ENCODE data around the gene TMEM167A.
A peak's percentile ranks its signal among the peaks of the same experiment; 100 is the strongest.

Gene TMEM167A

GRCh38 chr5:83038924-83039323, 38.3 kb downstream of the TMEM167A start:
- H3K4me1 ChIP-seq (ENCODE audit: insufficient read depth, low read length) = peaks cover 17% of the 10 kb centered on the region
- H3K9me3 ChIP-seq (ENCODE audit: low read length) = no peaks in the 10 kb centered on the region
- H3K36me3 ChIP-seq (ENCODE audit: insufficient read depth, low read length) = no peaks in the 10 kb centered on the region
- no peak overlapping the region for H3K4me3 ChIP-seq (ENCODE audit: low read length)
- H2AFZ ChIP-seq (ENCODE audit: low read depth, low read length) = no peak overlapping the region
- H3K27me3 ChIP-seq (ENCODE audit: insufficient read depth, low read length) = no peaks in the 10 kb centered on the region

DNA sequence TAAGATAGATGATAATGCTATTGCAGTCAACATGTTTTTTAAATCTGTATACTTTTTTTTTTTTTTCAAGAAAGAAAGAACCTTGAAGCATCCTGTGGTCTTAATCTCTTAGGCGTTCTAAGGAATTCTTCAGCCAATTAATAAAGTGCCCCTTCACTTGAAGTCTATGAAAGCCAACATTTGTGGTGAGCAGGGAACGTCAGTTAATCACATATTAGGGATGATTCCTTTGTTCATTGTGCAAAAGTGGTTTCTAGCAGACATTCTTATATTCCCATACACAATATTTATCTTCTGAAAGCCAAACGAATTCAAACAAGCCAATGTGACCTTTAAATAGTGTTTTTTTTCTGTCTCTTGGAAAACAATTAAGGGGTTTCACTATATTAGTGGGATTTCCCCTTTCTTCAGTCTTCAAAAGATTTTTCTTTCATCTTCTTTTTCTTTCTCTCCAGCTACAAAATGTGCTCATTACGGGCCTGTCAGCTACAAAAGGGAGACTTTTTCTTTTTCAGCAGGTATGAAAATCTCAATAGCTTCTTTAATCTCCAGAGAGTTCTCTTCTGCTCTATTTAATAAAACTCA, 40.1 kb downstream of the TMEM167A start:
- Histone ChIP-seq H3K27me3 (ENCODE audit: insufficient read depth, low read length) (no peaks in the 10 kb centered on the region), H3K4me1 (ENCODE audit: insufficient read depth, low read length) (peaks cover 18% of the 10 kb centered on the region), H3K4me3 (ENCODE audit: low read length) (no peak overlapping the region), H3K36me3 (ENCODE audit: insufficient read depth, low read length) (no peaks in the 10 kb centered on the region), H3K9me3 (ENCODE audit: low read length) (no peaks in the 10 kb centered on the region), H2AFZ (ENCODE audit: low read depth, low read length) (peak overlapping the region; percentile 57)

DNA sequence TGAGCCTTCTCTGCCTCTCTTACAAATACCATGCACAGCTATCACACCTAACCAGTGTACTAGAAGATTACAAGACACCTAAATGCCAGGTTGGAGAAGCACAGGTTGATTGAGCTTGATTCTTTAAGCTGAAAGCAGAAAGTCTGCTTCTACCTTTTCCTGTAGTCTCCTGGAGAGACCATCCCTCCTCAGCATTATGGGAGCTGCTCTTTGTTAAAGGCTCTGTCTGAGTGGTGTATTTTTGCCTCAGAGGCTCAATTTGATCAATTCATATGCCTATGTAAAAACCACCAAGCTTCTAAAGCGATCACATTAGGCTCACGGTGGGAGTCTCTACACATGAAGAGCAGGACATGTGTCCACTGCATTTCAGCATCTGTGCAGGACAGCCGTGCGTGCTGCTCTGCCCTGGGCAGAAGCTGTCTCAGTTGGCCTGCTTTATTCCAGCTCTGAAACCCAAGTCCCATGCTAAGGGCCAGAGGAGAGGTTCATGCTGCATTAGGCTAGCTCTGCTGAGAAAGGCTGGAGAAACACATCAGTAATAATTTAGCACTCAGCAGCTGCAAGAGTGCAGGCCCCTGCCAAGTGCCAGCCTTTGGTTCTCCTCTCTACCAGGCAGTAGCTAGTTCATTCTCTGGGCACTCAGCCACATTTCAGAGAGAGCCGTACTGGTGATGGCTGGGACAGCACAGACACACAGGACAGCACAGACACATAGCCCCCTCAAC, 41.7 kb downstream of the TMEM167A start:
- H3K27me3 ChIP-seq (ENCODE audit: insufficient read depth, low read length) = no peaks in the 10 kb centered on the region
- no peaks in the 10 kb centered on the region for H3K9me3 ChIP-seq (ENCODE audit: low read length)
- no peak overlapping the region for H2AFZ ChIP-seq (ENCODE audit: low read depth, low read length)
- H3K36me3 ChIP-seq (ENCODE audit: insufficient read depth, low read length) = no peaks in the 10 kb centered on the region
- peaks cover 18% of the 10 kb centered on the region for H3K4me1 ChIP-seq (ENCODE audit: insufficient read depth, low read length)
- H3K4me3 ChIP-seq (ENCODE audit: low read length) = no peak overlapping the region

DNA sequence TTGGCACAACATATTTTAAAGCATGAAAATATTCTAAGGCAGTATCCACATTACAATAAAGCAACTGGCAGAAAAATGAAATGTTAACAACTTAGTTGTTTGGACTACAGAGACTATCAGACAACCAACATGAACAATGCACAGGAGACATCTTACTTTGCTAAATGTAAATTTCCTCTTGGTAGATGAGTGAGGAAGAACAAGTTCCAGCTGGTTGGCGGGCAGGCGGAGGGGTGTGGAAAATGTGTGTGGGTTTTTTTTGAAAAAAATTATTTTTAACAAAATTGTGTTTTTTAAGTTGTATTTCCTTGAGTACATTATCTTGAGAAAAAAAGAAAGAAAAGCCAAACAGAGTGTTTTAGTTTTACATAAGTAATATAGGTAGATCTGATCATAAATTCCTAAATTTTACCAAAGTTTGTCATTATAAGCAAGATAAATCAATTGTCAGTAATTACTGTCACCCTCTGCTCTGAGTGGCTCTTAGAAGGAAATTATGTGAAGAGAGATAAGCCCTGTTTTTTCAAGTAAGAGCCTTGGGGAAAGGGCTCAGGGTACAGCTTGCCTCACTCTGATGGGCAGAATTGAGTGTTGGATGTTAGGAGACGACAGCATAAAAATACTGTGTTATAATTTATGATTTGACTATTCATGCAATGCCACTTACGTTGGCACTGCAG, 42.5 kb downstream of the TMEM167A start:
- H3K9me3 ChIP-seq (ENCODE audit: low read length) = peaks cover 3% of the 10 kb centered on the region
- H3K4me3 ChIP-seq (ENCODE audit: low read length) = no peak overlapping the region
- H2AFZ ChIP-seq (ENCODE audit: low read depth, low read length) = no peak overlapping the region
- no peaks in the 10 kb centered on the region for H3K36me3 ChIP-seq (ENCODE audit: insufficient read depth, low read length)
- peaks cover 18% of the 10 kb centered on the region for H3K4me1 ChIP-seq (ENCODE audit: insufficient read depth, low read length)
- H3K27me3 ChIP-seq (ENCODE audit: insufficient read depth, low read length) = no peaks in the 10 kb centered on the region

DNA sequence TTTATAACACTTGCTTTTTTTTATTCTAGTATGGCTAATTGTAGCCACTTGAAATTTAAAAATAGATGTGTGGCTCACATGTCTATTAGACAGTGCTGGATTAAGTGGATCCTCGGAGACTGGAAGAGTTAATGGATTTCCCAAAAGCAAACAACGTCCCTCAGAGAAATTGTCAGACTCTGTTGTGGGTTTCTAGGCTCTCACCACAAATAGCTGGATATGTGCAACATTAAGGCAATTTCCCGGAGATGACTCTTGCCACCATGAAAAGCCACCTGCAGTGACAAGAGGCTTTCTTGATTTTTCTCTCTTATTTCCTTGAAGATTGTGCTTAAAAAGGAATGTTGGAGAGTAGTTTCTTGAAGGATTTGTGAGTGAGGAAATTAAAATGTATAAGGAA, 43.2 kb downstream of the TMEM167A start:
- Histone ChIP-seq H3K4me1 (ENCODE audit: insufficient read depth, low read length) (peaks cover 18% of the 10 kb centered on the region), H2AFZ (ENCODE audit: low read depth, low read length) (no peak overlapping the region), H3K27me3 (ENCODE audit: insufficient read depth, low read length) (no peaks in the 10 kb centered on the region), H3K9me3 (ENCODE audit: low read length) (peaks cover 3% of the 10 kb centered on the region), H3K36me3 (ENCODE audit: insufficient read depth, low read length) (no peaks in the 10 kb centered on the region), H3K4me3 (ENCODE audit: low read length) (no peak overlapping the region)

DNA sequence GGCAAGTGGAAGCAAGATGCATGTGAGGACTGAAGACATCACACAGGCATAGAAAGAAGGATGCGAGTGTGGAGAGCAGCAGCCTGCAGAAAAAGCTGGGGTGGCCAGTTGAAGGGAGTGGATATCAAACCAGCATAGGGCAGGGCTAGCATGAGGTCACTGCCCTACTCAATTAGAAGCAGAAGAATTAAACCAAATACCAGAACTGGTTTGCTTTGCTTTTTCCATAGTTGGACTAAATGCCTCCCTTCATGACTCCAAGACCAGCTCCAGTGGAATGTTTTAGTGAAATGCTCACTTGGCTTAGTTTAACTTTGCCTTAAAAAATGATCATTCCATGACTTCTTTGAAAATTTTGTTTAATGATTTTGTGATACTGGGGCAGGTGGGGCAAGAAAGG, 45.8 kb downstream of the TMEM167A start:
- Histone ChIP-seq H3K36me3 (ENCODE audit: insufficient read depth, low read length) (no peaks in the 10 kb centered on the region), H3K4me1 (ENCODE audit: insufficient read depth, low read length) (peaks cover 21% of the 10 kb centered on the region), H3K9me3 (ENCODE audit: low read length) (peaks cover 3% of the 10 kb centered on the region), H2AFZ (ENCODE audit: low read depth, low read length) (no peak overlapping the region), H3K27me3 (ENCODE audit: insufficient read depth, low read length) (no peaks in the 10 kb centered on the region), H3K4me3 (ENCODE audit: low read length) (no peak overlapping the region)

GRCh38 chr5:83029912-83030311, 47.3 kb downstream of the TMEM167A start:
- Histone ChIP-seq H3K27me3 (ENCODE audit: insufficient read depth, low read length) (no peaks in the 10 kb centered on the region), H3K36me3 (ENCODE audit: insufficient read depth, low read length) (no peaks in the 10 kb centered on the region), H3K4me1 (ENCODE audit: insufficient read depth, low read length) (peaks cover 26% of the 10 kb centered on the region), H2AFZ (ENCODE audit: low read depth, low read length) (no peak overlapping the region), H3K9me3 (ENCODE audit: low read length) (peaks cover 3% of the 10 kb centered on the region), H3K4me3 (ENCODE audit: low read length) (no peak overlapping the region)

- Histone ChIP-seq H3K4me1 (ENCODE audit: insufficient read depth, low read length) (peaks cover 22% of the 10 kb centered on the region), H3K4me3 (ENCODE audit: low read length) (no peak overlapping the region), H3K36me3 (ENCODE audit: insufficient read depth, low read length) (no peaks in the 10 kb centered on the region), H2AFZ (ENCODE audit: low read depth, low read length) (no peak overlapping the region), H3K9me3 (ENCODE audit: low read length) (peaks cover 3% of the 10 kb centered on the region), H3K27me3 (ENCODE audit: insufficient read depth, low read length) (no peaks in the 10 kb centered on the region)
Measured at GRCh38 chr5:83026930-83027687, 50.1 kb downstream of the TMEM167A start.

DNA sequence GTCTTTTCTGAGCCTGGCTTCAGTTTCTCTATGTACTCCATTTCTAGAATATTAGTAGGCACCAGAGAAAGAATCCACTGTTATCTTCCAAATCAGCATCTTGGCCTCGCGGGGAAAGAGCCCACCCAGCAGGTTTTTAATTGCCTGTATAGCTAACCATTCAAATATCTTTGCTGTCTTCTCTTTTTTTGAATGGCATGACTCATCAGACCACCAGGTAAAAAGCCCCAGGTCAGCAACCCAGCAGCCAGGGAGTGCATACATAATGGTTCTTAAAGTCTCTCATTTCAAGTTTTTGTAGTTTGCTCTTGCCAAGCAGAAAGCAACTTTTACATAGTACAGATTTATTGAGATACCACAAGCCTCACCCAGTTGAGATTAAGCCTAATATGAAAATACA, 50.7 kb downstream of the TMEM167A start:
- H3K36me3 ChIP-seq (ENCODE audit: insufficient read depth, low read length) = no peaks in the 10 kb centered on the region
- H3K9me3 ChIP-seq (ENCODE audit: low read length) = peaks cover 3% of the 10 kb centered on the region
- H3K4me3 ChIP-seq (ENCODE audit: low read length) = no peak overlapping the region
- no peak overlapping the region for H2AFZ ChIP-seq (ENCODE audit: low read depth, low read length)
- H3K4me1 ChIP-seq (ENCODE audit: insufficient read depth, low read length) = peaks cover 27% of the 10 kb centered on the region
- H3K27me3 ChIP-seq (ENCODE audit: insufficient read depth, low read length) = no peaks in the 10 kb centered on the region

DNA sequence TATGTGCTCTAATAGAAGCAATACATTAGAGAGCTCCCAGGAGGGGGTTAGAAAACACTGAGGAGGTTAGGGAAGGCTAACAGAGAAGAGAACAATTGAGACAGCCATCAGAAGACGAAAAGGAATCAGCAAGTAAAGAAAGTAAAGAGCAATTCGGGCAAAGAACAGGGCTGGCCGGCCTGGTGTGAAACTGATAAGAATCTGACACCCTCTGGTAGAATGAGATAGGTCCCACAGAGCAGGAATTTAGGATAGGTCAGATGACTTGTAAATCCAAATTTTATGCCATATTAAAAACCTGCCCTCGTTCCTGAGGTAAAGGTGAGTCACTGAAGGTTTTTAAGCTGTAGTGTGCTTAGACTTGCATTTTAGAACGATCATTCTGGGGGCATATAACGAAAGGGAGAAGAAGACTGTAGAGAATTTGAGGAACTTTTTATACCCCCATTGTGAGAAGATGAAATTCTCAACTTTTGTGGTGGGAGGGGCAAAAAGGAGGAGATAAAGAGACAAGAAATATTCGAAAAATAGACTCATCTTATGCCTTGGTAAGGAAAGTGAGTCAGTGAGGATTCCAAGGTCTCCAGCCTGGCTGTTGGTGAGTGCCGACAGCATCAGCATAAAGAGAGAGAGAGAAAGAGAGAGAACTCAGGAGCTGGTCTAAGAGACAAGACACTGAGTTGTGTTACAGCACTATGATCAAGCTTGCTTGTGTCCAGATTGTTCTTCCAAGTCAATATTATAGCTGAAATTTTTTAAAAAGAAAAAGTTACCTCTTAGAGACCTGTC, 51.3 kb downstream of the TMEM167A start:
- Histone ChIP-seq H3K36me3 (ENCODE audit: insufficient read depth, low read length) (no peaks in the 10 kb centered on the region), H3K4me1 (ENCODE audit: insufficient read depth, low read length) (peaks cover 30% of the 10 kb centered on the region), H3K9me3 (ENCODE audit: low read length) (peaks cover 3% of the 10 kb centered on the region), H3K4me3 (ENCODE audit: low read length) (no peak overlapping the region), H3K27me3 (ENCODE audit: insufficient read depth, low read length) (no peaks in the 10 kb centered on the region), H2AFZ (ENCODE audit: low read depth, low read length) (no peak overlapping the region)

- Histone ChIP-seq H3K4me3 (ENCODE audit: low read length) (no peak overlapping the region), H3K27me3 (ENCODE audit: insufficient read depth, low read length) (no peaks in the 10 kb centered on the region), H3K36me3 (ENCODE audit: insufficient read depth, low read length) (no peaks in the 10 kb centered on the region), H3K4me1 (ENCODE audit: insufficient read depth, low read length) (peaks cover 31% of the 10 kb centered on the region), H3K9me3 (ENCODE audit: low read length) (no peaks in the 10 kb centered on the region), H2AFZ (ENCODE audit: low read depth, low read length) (no peak overlapping the region)
Measured at GRCh38 chr5:83022334-83022733, 54.9 kb downstream of the TMEM167A start.

DNA sequence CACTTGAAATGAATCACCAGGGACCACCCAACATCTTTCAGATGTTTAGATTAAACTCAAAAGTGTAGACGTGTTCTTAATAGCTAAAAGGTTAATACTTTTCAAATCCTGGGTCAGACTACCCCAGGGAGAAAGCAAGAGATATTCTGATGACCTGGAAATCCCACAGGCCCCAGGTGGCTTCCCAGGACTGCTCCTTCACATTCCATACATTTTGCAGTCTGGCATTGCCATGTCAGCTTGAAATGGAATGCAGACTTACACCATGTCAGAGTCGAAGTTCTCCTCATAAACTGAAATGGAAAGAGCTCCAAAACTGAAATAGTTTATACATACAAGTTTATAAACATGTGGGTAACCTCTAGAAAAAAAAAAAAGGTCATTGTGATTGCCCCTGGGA, 61.5 kb downstream of the TMEM167A start:
- Histone ChIP-seq H3K4me3 (ENCODE audit: low read length) (no peak overlapping the region), H3K4me1 (ENCODE audit: insufficient read depth, low read length) (peaks cover 8% of the 10 kb centered on the region)

More for the DNA sequence above, 61.5 kb downstream of the TMEM167A start:
- Histone ChIP-seq H3K36me3 (ENCODE audit: insufficient read depth, low read length) (no peaks in the 10 kb centered on the region), H3K27me3 (ENCODE audit: insufficient read depth, low read length) (no peaks in the 10 kb centered on the region), H2AFZ (ENCODE audit: low read depth, low read length) (peak overlapping the region; percentile 47), H3K9me3 (ENCODE audit: low read length) (no peaks in the 10 kb centered on the region)

All from neuron (in vitro differentiated cells).